ENCODE results near the gene NAA20.

- TF ChIP-seq CTCF (conservative IDR thresholded peaks at IDR 0.05 in 1 of 2, IDR thresholded peaks at IDR 0.05 in 1 of 2; ENCODE audit: extremely low read depth in 1 of 2, insufficient read depth in 1 of 2, low read depth in 1 of 2, low read length in 2 of 2), result no peak
- no peak for TF ChIP-seq EZH2 (IDR thresholded peaks at IDR 0.05; ENCODE audit: borderline replicate concordance, low read length)
Measured at GRCh38 chr20:20078041-20078440, 60.9 kb downstream of the NAA20 start.
